Measurements from ENCODE around the gene LENEP. TPM values are rescaled to one million over a fixed set of nuclear protein-coding genes. Genes with fewer than 3 reads are reported as not detected.
A peak's percentile ranks its signal among the peaks of the same experiment; 100 is the strongest.
"Not testable (repeated sequence)": the region's sequence is repeated elsewhere in the genome, so short reads cannot be mapped to it uniquely, and the experiment has no call there.

The LENEP gene
- total and polyA plus RNA-seq, 2 experiments from 2014 or later, result not detected

DNA sequence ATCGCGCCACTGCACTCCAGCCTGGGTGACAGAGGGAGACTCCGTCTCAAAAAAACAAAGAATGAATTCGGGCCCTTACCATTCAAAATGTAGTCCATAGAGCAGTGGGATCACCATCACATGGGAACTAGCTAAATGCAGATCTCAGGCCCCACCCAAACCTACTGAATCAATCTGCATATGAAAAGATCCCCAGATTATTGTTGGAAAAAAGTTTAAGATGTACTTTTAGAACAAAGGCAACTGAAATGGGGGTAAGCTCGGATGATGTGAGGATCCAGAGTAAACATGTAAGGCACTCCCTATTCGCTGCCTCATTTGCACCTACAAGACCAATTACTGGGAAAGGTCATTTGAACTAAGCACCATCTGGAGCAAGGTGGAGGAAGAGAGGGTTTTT lies 11.0 kb upstream of the LENEP start:
- Histone ChIP-seq H2AFZ (peak overlapping the region; percentile 79), H3F3A (ENCODE audit: insufficient read depth) (no peaks in the 10 kb centered on the region; the same call in 1 of the 2 replicates), H3K4me3 (peak overlapping the region; percentile 92), H3K9me2 (ENCODE audit: insufficient read depth) (no peaks in the 10 kb centered on the region), H3K9ac (peak overlapping the region; percentile 57), H3K4me1 (ENCODE audit: insufficient read depth) (peaks cover 5% of the 10 kb centered on the region), H3K9me3 (ENCODE audit: low read depth) (no peaks in the 10 kb centered on the region), H3K79me2 (ENCODE audit: insufficient read depth) (peaks cover 73% of the 10 kb centered on the region), H3K4me2 (ENCODE audit: unreplicated experiment) (peak overlapping the region; percentile 71), H3K27ac (no peak overlapping the region), H3K36me3 (ENCODE audit: low read depth) (no peaks in the 10 kb centered on the region), H3K27me3 (replicated peaks; ENCODE audit: insufficient read depth) (no peaks in the 10 kb centered on the region), H4K20me1 (ENCODE audit: insufficient read depth) (no peaks in the 10 kb centered on the region)
- DNase-seq, result no peak
- no peak for TF ChIP-seq EZH2 (IDR thresholded peaks at IDR 0.05; ENCODE audit: insufficient read depth, poor library complexity, severe bottlenecking)
- TF ChIP-seq EZH2phosphoT487 (IDR thresholded peaks at IDR 0.05; ENCODE audit: insufficient read depth, low read depth), result no peak
- in situ Hi-C loops (cut with MboI), result no loop called here
- WGBS, 2 experiments (ENCODE audit: low coverage in 1 of 2, low lambda C conversion rate in 2 of 2, missing lambda C conversion rate in 2 of 2), result 53 to 70% methylated on average over 6 of the region's 6 CpGs

DNA sequence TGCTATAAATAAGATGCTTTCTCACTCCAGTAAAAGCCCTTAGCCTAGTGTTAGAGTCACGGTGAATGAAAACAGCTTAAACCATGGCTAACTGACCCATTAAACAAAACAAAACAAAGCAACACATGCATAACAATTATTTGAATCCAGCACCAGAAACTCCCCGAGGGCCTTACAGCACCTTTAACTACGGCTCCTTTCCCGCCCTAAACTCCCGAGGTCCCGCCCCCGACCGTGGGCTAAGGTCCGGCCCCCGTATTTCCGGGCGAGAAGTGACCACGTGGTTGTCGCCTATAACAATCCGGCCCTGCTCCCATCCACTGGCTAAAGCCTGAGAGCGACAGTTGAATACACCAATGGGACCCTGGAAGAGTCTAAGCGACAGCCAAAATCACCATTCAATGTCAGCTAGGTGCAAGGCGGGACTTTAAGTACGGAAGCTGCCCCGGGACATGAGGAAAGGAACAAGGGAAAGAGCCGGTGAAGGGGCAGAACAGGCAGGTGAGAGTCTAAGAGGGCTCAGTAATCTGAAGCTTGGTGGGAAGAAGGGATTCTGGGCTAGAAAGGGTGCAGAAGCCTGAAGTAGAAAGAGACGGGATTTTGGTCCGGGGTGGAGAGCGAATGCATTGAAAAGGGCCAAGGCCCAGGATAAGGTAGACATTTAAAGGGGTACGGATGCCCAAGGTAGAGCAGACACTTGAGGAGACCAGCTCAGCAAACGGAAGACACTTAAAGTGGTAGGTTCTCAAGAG lies 10.3 kb upstream of the LENEP start, which contains the start of gene FLAD1:
Gene FLAD1, plus strand, starts transcription at position 448 of the 752 bp plus-strand sequence. CDS start 351 bp downstream, outside the sequence.
- Histone ChIP-seq H3K79me2 (ENCODE audit: insufficient read depth) (peaks cover 73% of the 10 kb centered on the region), H3K27ac (no peak within 1 kb of the TSS; the same call in 1 of the 2 replicates)
- in situ Hi-C loops (cut with MboI), result no loop called here

GRCh38 chr1:154983776-154984466 lies 9.5 kb upstream of the LENEP start:
- H2AFZ ChIP-seq, result peak overlapping the region; percentile 85

More for the DNA sequence above, 10.3 kb upstream of the LENEP start, which contains the start of gene FLAD1:
- H3K4me1 ChIP-seq (ENCODE audit: insufficient read depth), result peaks cover 5% of the 10 kb centered on the region
- TF ChIP-seq EZH2phosphoT487 (IDR thresholded peaks at IDR 0.05; ENCODE audit: insufficient read depth, low read depth) (no peak), EZH2 (IDR thresholded peaks at IDR 0.05; ENCODE audit: insufficient read depth, poor library complexity, severe bottlenecking) (no peak)
- WGBS, 2 experiments (ENCODE audit: low coverage in 1 of 2, low lambda C conversion rate in 2 of 2, missing lambda C conversion rate in 2 of 2), result 0 to 1% methylated on average over 26 of the region's 26 CpGs
- peak within 1 kb of the TSS; percentile 85 for H3K9ac ChIP-seq
- H3K9me2 ChIP-seq (ENCODE audit: insufficient read depth), result no peaks in the 10 kb centered on the region
- no peaks in the 10 kb centered on the region for H3K36me3 ChIP-seq (ENCODE audit: low read depth)
- H2AFZ ChIP-seq, result peak within 1 kb of the TSS; percentile 85
- peak within 1 kb of the TSS; percentile 99 for H3K4me2 ChIP-seq (ENCODE audit: unreplicated experiment)
- DNase-seq, result peak; percentile 100
- no peaks in the 10 kb centered on the region; the same call in 1 of the 2 replicates for H3F3A ChIP-seq (ENCODE audit: insufficient read depth)
- no peaks in the 10 kb centered on the region for H3K27me3 ChIP-seq (replicated peaks; ENCODE audit: insufficient read depth)
- no peaks in the 10 kb centered on the region for H3K9me3 ChIP-seq (ENCODE audit: low read depth)
- peak within 1 kb of the TSS; percentile 92 for H3K4me3 ChIP-seq
- no peaks in the 10 kb centered on the region for H4K20me1 ChIP-seq (ENCODE audit: insufficient read depth)

GRCh38 chr1:154986736-154987135 lies 6.7 kb upstream of the LENEP start:
- 89% methylated on average over 4 of the region's 4 CpGs for WGBS, 2 experiments (ENCODE audit: low coverage in 1 of 2, low lambda C conversion rate in 2 of 2, missing lambda C conversion rate in 2 of 2)
- H3K9ac ChIP-seq; H4K20me1 ChIP-seq (ENCODE audit: insufficient read depth); H3K4me3 ChIP-seq; H3K27me3 ChIP-seq (replicated peaks; ENCODE audit: insufficient read depth); H3K4me1 ChIP-seq (ENCODE audit: insufficient read depth); H3K27ac ChIP-seq; H3K9me3 ChIP-seq (ENCODE audit: low read depth); DNase-seq; H3F3A ChIP-seq (ENCODE audit: insufficient read depth); H3K9me2 ChIP-seq (ENCODE audit: insufficient read depth); H3K4me2 ChIP-seq (ENCODE audit: unreplicated experiment); H2AFZ ChIP-seq; H3K36me3 ChIP-seq (ENCODE audit: low read depth); in situ Hi-C loops (cut with MboI): not testable (repeated sequence)
- peaks cover 50% of the 10 kb centered on the region for H3K79me2 ChIP-seq (ENCODE audit: insufficient read depth)

More at GRCh38 chr1:154983776-154984466, 9.5 kb upstream of the LENEP start:
- Histone ChIP-seq H3K9ac (peak overlapping the region; percentile 85), H4K20me1 (ENCODE audit: insufficient read depth) (no peaks in the 10 kb centered on the region), H3K27ac (no peak overlapping the region), H3K4me2 (ENCODE audit: unreplicated experiment) (peak overlapping the region; percentile 99), H3K4me3 (peak overlapping the region; percentile 92), H3K9me3 (ENCODE audit: low read depth) (no peaks in the 10 kb centered on the region), H3F3A (ENCODE audit: insufficient read depth) (no peaks in the 10 kb centered on the region; the same call in 1 of the 2 replicates), H3K36me3 (ENCODE audit: low read depth) (0 out of 2 replicates have a peak, but pooled peaks cover 6% of the 10 kb centered on the region), H3K27me3 (replicated peaks; ENCODE audit: insufficient read depth) (no peaks in the 10 kb centered on the region), H3K4me1 (ENCODE audit: insufficient read depth) (peaks cover 5% of the 10 kb centered on the region), H3K79me2 (ENCODE audit: insufficient read depth) (peaks cover 69% of the 10 kb centered on the region), H3K9me2 (ENCODE audit: insufficient read depth) (no peaks in the 10 kb centered on the region)
- peak; percentile 29 for DNase-seq
- TF ChIP-seq EZH2 (IDR thresholded peaks at IDR 0.05; ENCODE audit: insufficient read depth, poor library complexity, severe bottlenecking) (no peak), EZH2phosphoT487 (IDR thresholded peaks at IDR 0.05; ENCODE audit: insufficient read depth, low read depth) (no peak)
- WGBS, 2 experiments (ENCODE audit: low coverage in 1 of 2, low lambda C conversion rate in 2 of 2, missing lambda C conversion rate in 2 of 2), result 21 to 22% methylated on average over 17 of the region's 17 CpGs
- in situ Hi-C loops (cut with MboI), result no loop called here

Data from GM23248 (cell line).